Natural killer cell (primary cell): ENCODE data around the gene ETFRF1. TPM values are rescaled to one million over a fixed set of nuclear protein-coding genes. Genes with fewer than 3 reads are reported as not detected.

Experiments
- ATAC-seq, 3 donors: fragments of 150-1000 bp in 2 of 3; fragments of 200-7000 bp in 1 of 3; cut with Tn5 transposase; 1 replicate in 1 of 3; 2 replicates in 2 of 3; pipeline ENCODE4 v1.10.0; 2021; ENCODE audit warnings: mild to moderate bottlenecking in 2 of 3, moderate library complexity in 2 of 3
- DNase-seq, 2 donors: peaks; one replicate each; pipeline versions ENCODE4 v3.0.0 to v3.0.0-alpha.2; 2013 to 2021; ENCODE audit warnings: mixed read lengths in 1 of 2
- H3K27ac ChIP-seq: one replicate; pipeline ENCODE4 v1.5.1; 2013; ENCODE audit warnings: mild to moderate bottlenecking, low read length
- H3K27me3 ChIP-seq: one replicate; pipeline ENCODE4 v1.6.1; 2013; ENCODE audit warnings: low read length; ENCODE audit not compliant: control insufficient read depth, insufficient read depth
- H3K36me3 ChIP-seq: one replicate; pipeline ENCODE4 v1.6.1; 2013; ENCODE audit warnings: low read length; ENCODE audit not compliant: control insufficient read depth, insufficient read depth
- H3K4me1 ChIP-seq: one replicate; pipeline ENCODE4 v1.6.1; 2013; ENCODE audit warnings: low read length; ENCODE audit not compliant: control insufficient read depth, insufficient read depth
- H3K4me3 ChIP-seq: one replicate; pipeline ENCODE4 v1.5.1; 2013; ENCODE audit warnings: low read length
- H3K9me3 ChIP-seq: one replicate; pipeline ENCODE4 v1.6.1; 2013; ENCODE audit warnings: low read length; ENCODE audit not compliant: control insufficient read depth, insufficient read depth
- H3K27ac Mint-ChIP-seq, 2 donors: one replicate each; pipeline ENCODE4 v1.8.0; 2022; ENCODE audit warnings: mild to moderate bottlenecking in 2 of 2, mixed read lengths in 2 of 2, moderate library complexity in 1 of 2
- H3K27me3 Mint-ChIP-seq, 2 donors: one replicate each; pipeline ENCODE4 v1.8.0; 2022; ENCODE audit warnings: low read depth in 2 of 2, mixed read lengths in 2 of 2
- H3K36me3 Mint-ChIP-seq: one replicate; pipeline ENCODE4 v1.8.0; 2022; ENCODE audit warnings: mixed read lengths
- H3K4me1 Mint-ChIP-seq, 2 donors: one replicate each; pipeline ENCODE4 v1.8.0; 2022; ENCODE audit warnings: mixed read lengths in 2 of 2
- H3K4me3 Mint-ChIP-seq: one replicate; pipeline ENCODE4 v1.8.0; 2022; ENCODE audit warnings: mild to moderate bottlenecking, moderate library complexity, mixed read lengths
- H3K9me3 Mint-ChIP-seq, 2 donors: one replicate each; pipeline ENCODE4 v1.8.0; 2022; ENCODE audit warnings: mixed read lengths in 2 of 2
- CTCF ChIP-seq: fragments of 200-600 bp; IDR thresholded peaks from one replicate; pipeline ENCODE4 v1.8.0; 2022; ENCODE audit warnings: antibody characterized with exemption
- WGBS: methylation state at CpG from one replicate; pipeline ENCODE4 v1.1.7; 2013; ENCODE audit warnings: missing lambda C conversion rate; ENCODE audit not compliant: insufficient coverage; 5-methylcytosine and 5-hydroxymethylcytosine counted together
- intact Hi-C: fragments of 100-400 bp; cut with micrococcal nuclease; formaldehyde crosslinking; loops from one replicate; pipeline ENCODE4 v1.14.2; 2022
- total RNA-seq, 4 donors: library from RNA; stranded (reverse); fragments of 120-200 nt in 1 of 4; gene quantifications; one replicate each; pipeline versions ENCODE4 v1.2.3 to v1.2.4, GENCODE V29; 2013 to 2022

ETFRF1 gene
- total RNA-seq, 3 donors from 2014 or later (not counting 1 experiment from before 2014, with no cell fraction given): 17.5 to 42.8 (median 26.1) TPM

- H3K36me3 ChIP-seq: peaks cover 24% of the 10 kb centered on the region
- intact Hi-C loops: no loop called here
- no peak for DNase-seq
- H3K27ac ChIP-seq: no peak overlapping the region
- peaks cover 0 to 6% of the 10 kb centered on the region in 2 donors for H3K4me1 Mint-ChIP-seq
- no peak for ATAC-seq
- WGBS: no CpG with 5 or more reads among the region's 1 CpG
- no peaks in the 10 kb centered on the region for H3K9me3 Mint-ChIP-seq
- H3K9me3 ChIP-seq: no peaks in the 10 kb centered on the region
- H3K27me3 Mint-ChIP-seq: no peaks in the 10 kb centered on the region
- TF ChIP-seq CTCF: no peak
- no peaks in the 10 kb centered on the region for H3K27me3 ChIP-seq
- H3K27ac Mint-ChIP-seq: no peak overlapping the region
- H3K4me1 ChIP-seq: no peaks in the 10 kb centered on the region
- peaks cover 7% of the 10 kb centered on the region for H3K36me3 Mint-ChIP-seq
- no peak overlapping the region for H3K4me3 Mint-ChIP-seq
- no peak overlapping the region for H3K4me3 ChIP-seq
These were observed 18.3 kb downstream of the ETFRF1 start for GRCh38 chr12:25213338-25213737.

GRCh38 chr12:25236190-25236589 lies 41.2 kb downstream of the ETFRF1 start:
- ATAC-seq (no peak), DNase-seq (no peak)
- H3K4me3 Mint-ChIP-seq: no peak overlapping the region
- Histone ChIP-seq H3K4me3 (no peak overlapping the region), H3K9me3 (no peaks in the 10 kb centered on the region), H3K27ac (no peak overlapping the region), H3K27me3 (no peaks in the 10 kb centered on the region), H3K4me1 (no peaks in the 10 kb centered on the region), H3K36me3 (peaks cover 23% of the 10 kb centered on the region)
- TF ChIP-seq CTCF: no peak
- 82% methylated on average over 1 of the region's 1 CpG for WGBS
- no peaks in the 10 kb centered on the region for H3K9me3 Mint-ChIP-seq
- intact Hi-C loops: no loop called here
- peaks cover 16 to 22% of the 10 kb centered on the region in 2 donors for H3K4me1 Mint-ChIP-seq
- H3K36me3 Mint-ChIP-seq: peaks cover 7% of the 10 kb centered on the region
- H3K27ac Mint-ChIP-seq: peak overlapping the region; percentile 8 to 51
- no peaks in the 10 kb centered on the region for H3K27me3 Mint-ChIP-seq

GRCh38 chr12:25236626-25237025 lies 41.6 kb downstream of the ETFRF1 start:
- Histone ChIP-seq H3K9me3 (no peaks in the 10 kb centered on the region), H3K36me3 (peaks cover 23% of the 10 kb centered on the region), H3K27me3 (no peaks in the 10 kb centered on the region), H3K27ac (no peak overlapping the region), H3K4me3 (no peak overlapping the region), H3K4me1 (peaks cover 3% of the 10 kb centered on the region)
- Mint-ChIP-seq H3K36me3 (peaks cover 7% of the 10 kb centered on the region), H3K4me1 (peaks cover 20 to 22% of the 10 kb centered on the region in 2 donors), H3K27ac (peak overlapping the region; percentile 8 to 51), H3K4me3 (no peak overlapping the region), H3K27me3 (no peaks in the 10 kb centered on the region), H3K9me3 (no peaks in the 10 kb centered on the region)
- 78% methylated on average over 1 of the region's 4 CpGs for WGBS
- ATAC-seq (no peak), DNase-seq (no peak)
- TF ChIP-seq CTCF: no peak
- intact Hi-C loops: no loop called here
